ENCODE measurements around the gene SCARB1.
A peak's percentile ranks its signal among the peaks of the same experiment; 100 is the strongest.

The SCARB1 gene

DNA sequence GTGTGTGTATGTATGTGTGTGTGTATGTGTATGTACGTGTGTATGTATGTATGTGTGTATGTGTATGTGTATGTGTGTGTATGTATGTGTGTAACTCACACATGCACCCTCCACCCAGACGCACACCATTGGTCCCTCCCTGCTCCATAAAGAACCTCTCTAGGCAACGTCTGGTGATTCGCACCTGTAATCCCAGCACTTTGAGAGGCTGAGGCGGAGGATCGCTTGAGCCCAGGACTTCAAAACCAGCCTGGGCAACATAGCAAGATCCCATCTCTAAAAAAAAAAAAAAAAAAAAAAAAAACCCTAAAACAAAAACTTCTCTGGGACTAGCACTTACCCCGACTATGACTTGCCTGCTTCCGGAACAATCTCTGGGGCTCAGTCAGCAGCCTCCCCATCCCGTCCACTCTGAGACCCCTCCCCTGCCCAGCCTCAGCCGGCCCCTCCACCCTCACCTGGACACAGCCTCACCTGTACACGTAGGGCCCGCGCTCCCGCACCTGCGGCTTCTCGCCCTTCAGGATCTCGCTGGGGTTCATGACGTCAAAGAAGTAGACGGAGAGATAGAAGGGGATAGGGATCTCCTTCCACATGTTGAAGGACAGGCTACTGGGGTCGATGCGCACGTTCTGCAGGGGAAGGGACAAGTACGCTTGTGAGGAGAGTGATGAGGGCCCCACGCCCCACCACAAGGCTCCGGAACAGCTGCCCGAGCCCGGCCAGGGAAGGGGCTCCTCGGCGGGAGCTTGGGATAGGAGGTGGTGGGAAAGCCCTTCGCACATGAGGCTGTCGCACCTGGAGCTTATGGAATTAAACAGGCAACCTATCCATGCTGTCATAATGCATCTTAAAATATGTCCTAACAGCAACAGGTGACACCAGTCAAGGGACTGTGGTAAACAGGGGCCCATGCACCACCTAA, 46.3 kb downstream of the SCARB1 start:
- no peak for DNase-seq

DNA sequence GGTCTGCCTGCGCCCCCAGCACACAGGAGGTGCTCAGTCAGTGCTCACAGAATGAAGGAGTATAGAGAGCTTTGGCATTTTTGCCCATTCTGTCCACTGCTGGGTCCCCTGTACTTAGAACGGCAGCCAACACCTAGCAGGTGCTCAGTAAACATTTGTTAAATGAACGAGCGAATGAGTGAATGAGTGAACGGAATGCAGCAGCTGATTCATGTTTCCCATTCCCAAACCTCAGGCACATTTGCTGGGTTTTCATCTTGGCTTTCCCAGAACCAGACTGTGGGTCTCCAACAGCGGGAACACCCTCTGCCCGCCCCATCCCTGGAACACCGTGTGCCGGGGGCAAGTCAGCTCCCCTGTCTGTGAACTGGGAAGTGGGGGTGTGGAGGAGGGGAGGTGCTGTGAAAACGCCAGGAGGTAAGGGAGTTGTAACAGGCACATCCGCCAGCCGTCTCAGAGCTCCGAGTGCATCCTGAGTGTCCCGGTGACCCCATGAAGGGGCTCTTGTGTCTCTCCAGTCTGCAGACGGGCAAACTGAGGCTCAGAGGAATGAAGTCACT, 47.3 kb downstream of the SCARB1 start:
- no peak for DNase-seq

DNA sequence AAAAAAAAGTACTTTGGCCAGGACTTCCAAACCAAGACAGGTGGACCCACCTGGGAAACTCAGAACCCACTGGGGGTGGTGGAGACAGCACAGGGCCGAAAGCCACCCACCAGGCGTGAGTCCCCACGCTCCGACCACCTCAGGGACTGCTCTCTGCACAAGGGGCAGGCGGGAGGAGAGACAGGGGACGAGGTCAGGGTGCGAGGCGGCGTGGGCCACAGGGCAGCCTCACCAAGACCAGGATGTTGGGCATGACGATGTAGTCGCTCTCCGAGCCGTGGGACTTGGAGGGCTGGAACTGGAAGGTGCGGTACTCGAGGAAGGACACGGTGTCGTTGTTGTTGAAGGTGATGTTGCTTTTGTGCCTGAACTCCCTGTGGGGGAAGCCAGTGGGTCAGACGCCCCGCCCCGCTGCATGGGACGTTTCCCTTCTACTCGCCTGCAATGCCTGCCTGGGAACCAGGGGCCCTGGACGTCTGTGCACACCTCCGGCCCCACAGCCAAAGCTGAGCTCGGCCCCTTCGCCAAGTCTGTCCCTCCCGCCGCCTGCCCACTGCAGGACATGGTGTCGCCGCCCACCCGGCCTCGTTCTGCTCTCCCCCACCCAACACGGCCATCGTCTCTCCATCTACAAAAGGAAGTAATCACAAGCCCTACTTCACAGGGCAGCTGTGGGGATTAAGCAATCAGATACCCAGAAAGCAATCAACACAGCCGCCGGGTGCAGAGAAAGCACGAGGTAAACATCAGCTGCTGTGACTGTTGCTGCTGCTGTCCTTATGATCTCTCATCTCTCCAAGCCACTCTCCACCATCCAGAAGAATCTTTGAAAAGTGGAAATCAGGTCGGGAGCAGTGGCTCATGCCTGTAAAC, 48.7 kb downstream of the SCARB1 start:
- no peak for DNase-seq

DNA sequence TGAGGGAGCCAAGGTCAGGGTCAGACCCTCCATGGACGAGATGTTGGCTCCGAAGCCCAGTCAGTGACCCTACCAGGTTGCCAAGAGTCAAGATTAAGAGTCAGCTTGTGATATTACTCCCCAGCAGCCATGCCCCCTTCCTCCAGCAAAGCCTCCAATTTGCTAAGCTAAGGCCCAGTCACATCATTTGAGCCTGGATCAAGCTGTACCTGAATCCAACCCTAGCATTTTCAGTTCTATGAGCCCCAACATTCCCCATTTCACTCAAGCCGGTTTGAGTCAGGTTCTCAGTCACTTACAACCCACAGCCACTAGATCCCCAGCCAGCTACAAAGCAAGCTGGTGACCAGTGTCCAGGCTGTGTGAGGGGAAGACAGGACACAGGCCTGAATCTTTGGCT, 49.9 kb downstream of the SCARB1 start:
- DNase-seq, result no peak

DNA sequence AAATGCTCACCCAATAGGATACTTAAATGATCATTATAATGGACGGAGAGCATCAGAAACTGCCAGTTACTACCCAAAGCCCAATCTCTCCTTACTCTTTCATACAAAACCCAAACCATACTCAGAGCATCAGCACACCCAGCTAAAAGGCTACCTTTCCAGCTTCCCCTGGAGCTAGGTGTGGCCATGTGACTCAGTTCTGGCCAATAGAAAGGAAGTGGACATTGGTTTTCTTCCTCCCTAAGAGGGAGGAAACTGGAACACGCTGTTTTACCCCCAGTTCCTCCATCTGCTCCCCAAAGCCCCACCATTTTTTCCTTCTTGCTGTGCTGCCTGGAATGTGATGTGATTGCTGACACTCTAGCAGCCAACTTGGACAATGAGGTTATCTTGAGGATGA, 50.7 kb downstream of the SCARB1 start:
- DNase-seq, result no peak

DNA sequence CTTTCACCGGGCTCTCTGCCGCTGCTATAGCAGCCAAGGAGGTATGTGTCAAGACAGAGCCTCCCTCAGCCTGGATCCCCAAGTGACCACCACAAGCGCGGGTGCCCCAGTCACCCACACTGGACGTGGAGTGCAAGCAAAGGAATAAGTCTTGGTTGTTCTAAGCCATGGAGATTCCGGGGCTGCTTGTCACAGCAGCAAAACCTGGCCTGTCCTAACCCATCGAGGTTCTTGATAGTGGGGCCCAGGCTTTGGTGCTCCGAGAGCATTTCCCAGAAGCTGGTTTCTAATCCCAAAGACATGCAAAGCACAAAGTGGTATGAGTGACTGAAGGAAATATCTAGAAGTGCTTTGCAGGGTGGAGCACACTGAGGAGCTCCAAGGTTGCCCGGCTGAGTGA, 51.3 kb downstream of the SCARB1 start:
- DNase-seq, result no peak

DNA sequence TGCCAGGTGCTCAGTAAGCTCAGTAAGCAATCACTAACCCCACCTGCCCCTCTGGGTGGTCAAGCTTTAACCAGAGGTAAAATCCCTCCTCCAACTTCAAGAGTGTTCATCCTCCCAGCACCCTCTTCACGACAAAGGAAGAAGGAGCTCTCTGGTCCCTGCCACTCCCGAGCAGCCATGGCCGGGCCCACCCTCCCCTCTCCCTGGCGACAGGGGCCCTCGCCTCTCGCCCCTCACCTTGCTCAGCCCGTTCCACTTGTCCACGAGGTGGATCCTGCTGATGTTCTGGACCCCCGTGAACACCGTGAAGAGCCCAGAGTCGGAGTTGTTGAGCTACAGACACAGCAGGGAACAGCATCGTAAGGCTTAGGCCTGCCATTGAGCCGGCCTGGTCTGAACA, 52.0 kb downstream of the SCARB1 start:
- no peak for DNase-seq

DNA sequence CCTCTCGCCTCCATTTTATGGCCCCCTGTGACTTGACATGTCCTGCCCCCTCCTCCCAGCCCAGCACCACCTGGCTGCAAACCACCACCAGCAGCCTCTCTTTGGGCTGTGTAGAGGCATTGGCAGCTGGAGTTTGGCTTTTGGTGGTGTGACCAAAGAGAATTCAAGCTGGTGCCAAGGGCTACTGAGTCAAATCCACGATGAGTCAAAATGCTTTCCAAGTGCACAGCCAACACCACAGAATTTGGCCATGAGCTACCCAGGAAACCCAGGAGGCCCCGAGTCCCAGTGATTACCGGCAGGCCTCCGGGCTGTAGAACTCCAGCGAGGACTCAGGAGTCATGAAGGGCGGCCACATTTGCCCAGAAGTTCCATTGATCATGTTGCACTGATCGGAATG, 53.8 kb downstream of the SCARB1 start:
- DNase-seq, result peak; percentile 19

DNA sequence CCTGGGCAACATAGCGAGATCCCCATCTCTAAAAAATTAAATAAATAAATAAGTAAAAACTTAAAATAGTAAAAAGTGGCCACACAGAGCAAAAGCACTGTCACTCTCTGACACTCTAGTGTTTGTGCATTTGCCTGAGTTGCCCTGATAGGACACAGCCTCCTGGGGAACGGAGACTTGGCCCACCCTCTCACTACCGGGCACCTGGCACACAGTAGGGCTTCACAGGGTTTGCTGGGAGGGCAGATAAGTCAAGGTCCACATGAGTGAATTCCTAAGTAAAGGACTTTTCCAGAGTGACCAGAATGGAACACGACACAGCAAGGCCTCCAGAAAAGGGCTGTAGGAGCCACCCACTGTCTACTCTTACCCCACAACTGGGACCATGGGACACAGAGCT, 54.3 kb downstream of the SCARB1 start:
- DNase-seq, result no peak

DNA sequence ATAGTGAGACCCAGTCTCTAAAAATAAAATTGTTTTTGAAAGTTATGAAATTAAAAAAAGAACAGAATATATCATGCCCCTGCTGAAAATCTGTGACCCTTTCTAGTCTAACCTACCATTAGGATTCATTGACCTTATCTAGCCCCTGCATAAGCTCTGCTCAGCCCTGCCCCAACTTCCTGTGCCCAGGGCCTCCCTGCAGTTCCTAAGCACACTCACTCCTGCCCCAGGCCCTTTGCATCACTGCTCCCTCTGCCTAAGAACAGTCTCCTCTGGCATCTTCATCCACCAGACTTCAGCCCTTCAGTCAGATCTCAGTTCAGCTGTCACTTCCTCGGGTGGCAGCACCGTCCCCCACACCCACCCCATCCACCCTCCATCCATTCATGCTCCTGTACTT, 55.4 kb downstream of the SCARB1 start:
- DNase-seq, result no peak

DNA sequence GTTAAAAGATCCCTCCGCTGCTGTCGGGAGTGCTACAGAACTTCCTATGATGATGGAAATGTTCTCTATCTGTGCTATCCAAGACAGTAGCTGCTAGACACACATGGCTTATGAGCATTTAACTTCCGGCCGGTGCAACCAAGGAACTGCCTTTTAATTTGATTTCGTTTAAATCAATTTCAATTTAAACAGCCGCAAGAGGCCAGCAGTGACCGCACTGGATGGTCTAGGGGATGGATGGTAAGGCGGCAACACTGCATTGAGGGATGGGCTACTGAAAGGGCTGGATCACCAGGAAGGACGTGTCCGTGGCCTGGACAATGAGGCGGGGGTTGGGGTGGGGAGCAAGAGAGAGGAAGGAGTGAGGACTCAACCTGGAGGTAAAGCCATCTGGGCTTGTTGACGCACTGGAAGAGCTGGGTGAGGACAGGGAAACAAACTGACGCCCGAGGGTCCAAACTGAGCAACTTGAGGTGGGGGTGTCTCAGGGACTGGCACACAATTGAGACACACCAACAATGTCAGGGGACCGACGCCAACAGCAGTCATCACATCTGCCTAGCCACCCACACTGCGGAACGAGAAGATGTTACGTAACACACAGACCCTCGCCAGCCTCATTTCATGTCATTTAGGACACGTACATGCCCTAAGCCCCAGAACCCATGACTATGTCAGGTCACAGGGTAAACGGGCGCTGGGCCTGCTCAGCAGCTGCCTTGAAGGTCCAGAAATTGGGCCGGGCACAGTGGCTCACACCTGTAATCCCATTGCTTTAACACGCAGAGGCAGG, 57.6 kb downstream of the SCARB1 start:
- DNase-seq, result no peak

DNA sequence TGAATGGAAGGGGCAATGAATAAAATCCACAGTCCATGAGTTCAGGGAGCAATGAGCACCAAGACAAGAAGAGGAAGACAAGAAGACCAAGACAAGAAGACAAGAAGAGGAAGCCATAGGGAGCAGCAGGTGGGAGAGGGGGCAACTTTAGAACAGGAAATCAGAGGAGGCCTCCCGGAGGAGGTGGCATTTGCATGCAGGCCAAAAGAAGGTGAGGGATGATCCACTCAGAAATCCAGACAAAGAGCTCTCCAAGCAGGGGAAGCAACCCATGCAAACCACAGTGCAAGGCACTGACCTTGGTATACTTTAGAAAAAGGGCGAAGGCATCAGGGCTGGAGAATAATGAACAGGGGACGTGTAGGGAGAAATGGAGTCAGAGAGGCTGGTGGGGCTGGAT, 58.6 kb downstream of the SCARB1 start:
- no peak for DNase-seq

DNA sequence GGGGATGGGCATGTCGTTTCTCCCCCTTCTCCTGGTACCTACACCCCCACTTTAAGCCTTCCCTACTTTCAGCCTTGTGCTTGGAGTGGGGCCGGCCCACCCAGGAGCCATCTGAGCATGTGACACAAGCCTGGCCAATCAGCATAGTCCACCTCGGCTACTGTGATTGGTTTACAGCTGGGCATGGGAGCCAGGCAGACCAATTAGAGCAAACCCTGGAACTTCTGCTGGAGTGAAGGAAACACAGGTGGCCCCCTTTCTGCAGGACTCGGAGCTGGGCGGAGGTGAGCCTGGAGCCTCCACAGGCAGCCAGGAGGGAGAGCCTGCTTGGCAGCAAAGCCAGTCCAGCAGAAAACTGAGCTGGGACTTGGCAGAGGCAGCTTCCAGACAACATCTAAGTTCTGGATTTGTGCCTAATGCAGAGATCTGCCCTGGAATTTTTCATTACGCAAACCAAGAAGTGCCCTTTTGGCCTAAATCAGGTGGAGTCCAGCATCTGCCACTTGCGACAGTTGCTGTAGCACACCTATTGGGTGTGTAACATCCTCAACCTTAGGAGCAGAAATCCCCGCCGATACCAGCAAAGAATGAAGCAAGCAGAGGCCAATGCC, 59.5 kb downstream of the SCARB1 start:
- DNase-seq, result peak; percentile 16

DNA sequence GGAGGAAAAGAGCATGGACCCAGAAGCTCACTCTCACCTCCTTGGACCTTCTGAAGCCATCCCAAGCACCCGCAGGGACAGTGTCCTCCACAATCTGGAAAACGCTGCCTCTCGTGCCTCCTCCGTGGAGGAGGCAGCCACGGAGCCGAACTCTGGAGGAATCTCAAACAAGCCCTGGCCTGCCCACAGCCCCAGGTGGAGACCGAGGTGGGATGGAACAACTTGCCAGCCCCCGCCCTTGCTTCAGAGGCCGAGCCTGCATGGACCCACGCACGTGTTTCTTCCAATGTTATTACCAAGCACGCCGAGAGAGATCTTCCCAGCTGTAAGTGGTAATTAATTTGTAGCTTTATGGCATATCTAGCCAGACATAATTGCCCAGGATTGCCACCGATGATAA, 61.3 kb downstream of the SCARB1 start:
- no peak for DNase-seq

DNA sequence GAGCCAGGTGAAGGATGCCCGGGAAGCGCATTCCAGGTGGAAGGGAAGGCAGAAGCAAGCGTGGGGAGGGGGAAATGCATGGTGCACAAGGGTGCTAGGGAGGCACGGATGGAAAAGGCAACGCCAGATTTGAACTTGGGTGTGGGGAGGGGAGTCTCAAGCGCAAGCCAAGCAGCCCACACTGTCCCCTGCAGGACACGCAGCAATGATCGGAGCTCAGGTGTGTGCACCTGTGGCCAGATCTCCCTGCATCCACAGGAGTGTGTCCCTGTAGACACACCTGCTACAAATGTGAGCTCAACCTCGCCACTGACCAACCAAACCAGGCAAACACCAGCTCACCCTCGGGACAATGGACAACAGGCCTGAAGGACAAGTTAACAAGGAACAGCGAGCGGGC, 63.2 kb downstream of the SCARB1 start:
- DNase-seq, result no peak

DNA sequence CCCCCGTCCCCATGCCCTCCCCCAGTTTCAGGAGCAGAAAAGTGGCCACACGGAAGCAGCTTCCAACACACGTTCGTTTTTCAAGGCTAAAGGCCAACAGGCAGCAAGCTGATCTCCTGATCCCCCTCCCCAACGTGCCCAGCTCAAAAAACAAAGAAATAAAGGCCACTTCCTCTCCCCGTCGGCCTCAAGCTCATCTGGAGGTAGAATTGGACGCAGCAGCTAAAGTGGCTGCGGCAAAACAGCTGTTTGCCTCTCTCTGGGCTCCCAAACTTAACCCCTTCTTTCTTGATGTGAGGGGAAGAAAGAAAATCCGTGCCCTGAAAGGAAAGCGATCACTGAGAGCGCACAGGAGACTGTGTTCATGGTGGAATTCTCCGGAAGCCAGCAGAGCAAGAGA, 66.3 kb downstream of the SCARB1 start:
- no peak for DNase-seq

DNA sequence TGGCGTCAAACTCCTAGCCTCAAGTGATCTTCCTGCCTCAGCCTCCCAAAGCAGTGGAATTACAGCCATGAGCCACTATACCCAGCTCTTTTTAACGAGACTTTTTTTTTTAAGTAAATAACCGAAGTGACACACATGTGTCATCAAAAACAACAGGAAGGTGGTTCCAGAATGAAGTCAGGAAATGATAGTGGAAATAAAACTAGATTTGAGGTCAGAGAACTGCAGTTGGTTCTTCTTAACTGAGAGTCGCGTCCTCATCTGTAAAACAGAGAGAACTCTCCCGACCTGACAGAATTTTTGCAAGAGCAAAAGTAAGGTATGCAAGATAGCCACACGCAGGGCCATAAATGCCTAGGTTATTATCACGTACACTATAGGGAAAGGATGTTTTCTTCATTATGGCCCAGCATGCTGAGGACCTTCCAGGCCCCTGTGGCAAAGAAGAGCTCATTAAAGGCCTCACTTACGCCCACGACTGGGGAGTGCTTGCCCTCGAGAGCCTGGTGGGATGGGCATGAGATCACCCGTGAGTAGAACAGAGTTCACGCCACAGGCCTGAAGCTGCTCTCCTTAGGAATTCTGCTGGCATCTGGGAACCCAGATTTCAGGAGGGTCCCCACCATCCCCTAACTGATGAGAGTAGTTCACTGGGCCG, 67.2 kb downstream of the SCARB1 start:
- DNase-seq, result no peak

DNA sequence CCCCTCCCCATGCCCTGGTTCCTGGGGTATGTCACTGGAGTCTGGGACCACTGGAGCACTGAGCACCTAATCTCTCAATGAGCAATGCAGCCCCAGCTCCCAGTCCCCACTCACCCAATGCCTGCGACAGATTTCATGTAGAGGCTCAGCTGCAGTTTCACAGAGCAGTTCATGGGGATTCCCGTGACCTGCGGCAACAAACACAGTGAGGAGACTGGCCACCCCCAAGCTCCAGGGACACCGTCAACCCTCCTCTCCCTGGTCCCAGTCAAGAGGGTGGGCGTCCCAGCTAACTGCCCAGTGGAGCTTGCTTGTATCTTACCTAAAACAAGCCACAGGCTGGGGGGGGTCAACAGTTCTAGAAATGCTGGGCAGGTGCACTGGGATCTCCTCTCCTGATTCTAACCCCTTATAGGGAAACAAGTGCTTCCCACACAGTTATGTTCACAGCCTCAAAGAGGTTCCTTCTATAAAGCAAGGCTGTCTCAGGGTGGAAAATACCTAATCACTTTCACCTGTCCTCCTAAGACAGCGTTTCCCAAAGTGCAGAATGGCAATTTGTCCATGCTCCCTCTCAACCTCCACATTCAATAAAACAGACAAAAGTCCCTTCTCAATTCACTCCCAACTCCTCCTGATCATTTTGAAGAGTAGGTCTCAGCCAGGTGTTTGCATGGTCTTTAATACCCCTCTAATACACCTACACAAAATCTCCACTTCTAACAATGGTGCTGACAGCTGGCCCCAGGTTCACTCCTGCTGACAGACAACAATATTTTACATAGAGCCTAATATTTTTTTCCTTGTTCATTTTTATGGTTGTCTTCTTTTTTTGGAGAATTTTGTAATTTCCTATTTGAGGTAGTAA, 68.3 kb downstream of the SCARB1 start:
- no peak for DNase-seq

DNA sequence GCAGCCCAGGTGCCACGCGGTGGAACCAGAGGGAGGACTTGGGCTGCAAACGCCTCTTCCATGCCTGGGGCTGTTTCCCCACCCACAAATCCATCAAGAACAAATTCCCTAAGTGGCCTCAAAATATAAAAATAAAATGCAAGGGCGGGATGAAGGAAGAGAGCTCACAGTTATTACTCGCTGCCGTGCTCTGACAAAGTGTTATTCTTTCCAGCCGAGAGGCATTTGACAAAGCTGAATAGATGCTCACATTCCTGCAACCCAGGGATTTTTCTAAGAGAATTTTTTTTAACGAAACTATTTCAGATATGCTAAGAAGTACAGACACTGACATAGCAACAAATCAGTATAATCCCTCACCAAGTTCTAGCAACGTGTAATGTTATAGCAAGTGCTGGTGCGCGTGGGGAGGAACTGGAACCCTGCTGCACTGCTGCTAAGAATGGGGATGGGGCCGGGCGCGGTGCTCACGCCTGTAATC, 70.7 kb downstream of the SCARB1 start:
- DNase-seq, result peak; percentile 79

DNA sequence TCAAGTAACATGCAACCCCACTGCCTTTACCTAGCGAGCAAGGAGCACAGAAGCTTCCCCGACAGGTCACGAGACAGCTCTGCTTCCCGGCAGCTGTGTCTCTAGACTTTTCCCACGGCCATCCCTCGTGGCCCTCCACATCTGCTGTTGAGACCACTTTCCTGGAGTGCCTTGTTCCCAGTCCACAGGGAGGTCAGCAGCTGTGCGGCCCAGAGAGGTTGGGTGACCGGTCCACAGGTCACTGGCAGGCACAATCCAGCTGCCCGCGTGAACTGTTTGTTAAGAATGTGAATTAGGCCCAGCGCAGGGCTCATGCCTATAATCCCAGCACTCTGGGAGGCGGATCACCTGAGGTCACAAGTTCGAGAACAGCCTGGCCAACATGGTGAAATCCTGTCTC, 71.5 kb downstream of the SCARB1 start:
- no peak for DNase-seq

All from fibroblast of skin of right biceps (primary cell).